ENCODE data around the gene BANP.
"Not testable (repeated sequence)": the region's sequence is repeated elsewhere in the genome, so short reads cannot be mapped to it uniquely, and the experiment has no call there.

Gene BANP

GRCh38 chr16:87926246-87927194 is 24.7 kb upstream of the BANP start:
- no peak for DNase-seq (ENCODE audit: low read depth in 2 of 2)

DNA sequence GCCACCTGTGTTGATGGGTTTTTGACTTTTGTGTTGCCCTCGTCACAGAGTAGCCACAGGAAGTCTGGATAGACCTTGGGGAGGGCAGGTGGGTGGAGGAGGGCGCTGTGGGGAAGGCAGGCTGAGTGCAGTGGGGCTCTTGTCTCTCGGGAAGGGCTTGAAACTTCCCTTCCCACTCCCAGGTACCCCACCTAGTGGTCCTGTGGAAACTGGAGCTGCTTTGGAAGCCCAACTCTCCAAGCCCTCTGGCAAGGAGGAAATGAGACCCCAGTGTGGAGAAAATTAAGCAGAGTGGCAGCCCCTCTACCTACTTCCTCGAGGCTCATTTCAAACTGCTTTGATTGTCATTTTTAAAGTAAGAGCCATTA is 24.1 kb upstream of the BANP start:
- no peak for DNase-seq (ENCODE audit: low read depth in 2 of 2)

- DNase-seq (ENCODE audit: low read depth in 2 of 2) = no peak
These were observed 21.2 kb upstream of the BANP start for GRCh38 chr16:87929986-87930385.

- DNase-seq (ENCODE audit: low read depth in 2 of 2) = no peak
These were observed 20.8 kb upstream of the BANP start for GRCh38 chr16:87930456-87930855.

GRCh38 chr16:87931504-87931903 is 19.7 kb upstream of the BANP start:
- DNase-seq (ENCODE audit: low read depth in 2 of 2) = no peak

GRCh38 chr16:87932475-87933139 is 18.6 kb upstream of the BANP start:
- not testable (repeated sequence) for DNase-seq (ENCODE audit: low read depth in 2 of 2)

DNA sequence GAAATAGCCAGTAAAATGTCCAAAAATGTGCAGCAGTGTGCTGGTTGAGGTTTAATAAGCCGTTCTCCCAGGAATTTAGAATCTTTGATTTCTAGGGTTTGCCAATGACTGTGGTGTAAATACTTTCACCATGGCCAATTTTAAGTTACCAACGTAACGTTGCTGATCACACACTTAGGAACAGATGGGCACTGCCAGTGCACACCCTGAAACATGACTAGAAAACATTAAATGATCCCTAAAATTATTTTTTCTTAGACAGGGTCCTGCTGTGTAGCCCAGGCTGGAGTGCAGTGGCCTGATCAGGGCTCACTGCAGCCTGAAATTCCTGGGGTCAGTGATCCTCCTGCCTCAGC is 18.1 kb upstream of the BANP start:
- DNase-seq (ENCODE audit: low read depth in 2 of 2) = no peak

DNA sequence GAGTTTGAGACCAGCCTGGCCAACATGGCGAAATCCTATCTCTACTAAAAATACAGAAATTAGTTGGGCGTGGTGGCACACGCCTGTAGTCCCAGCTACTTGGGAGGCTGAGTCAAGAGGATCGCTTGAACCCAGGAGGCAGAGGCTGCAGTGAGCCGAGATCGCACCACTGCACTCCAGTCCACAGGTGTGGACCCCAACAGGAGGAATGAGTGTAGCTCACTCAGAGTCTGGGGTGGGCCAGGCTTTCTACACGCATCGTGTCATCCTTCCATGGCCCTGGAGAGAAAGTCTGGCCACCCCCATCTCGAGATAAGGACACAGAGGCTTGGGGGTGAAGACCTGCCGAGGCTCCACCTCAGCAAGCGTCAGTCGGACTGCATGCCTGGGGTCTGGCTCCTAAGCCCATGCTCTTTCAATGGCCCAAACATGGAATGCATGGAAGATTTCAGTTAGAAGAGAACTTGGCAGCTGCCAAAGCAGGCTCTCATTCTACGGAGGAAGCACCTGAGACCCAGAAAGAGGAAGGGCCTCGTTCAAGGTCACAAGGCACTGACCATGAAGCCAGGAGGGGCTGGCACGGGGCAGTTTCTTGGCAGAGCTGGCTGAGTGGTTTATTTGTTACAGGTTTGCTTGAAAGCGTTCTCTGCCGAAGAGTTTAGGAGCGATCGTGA is 16.3 kb upstream of the BANP start:
- DNase-seq (ENCODE audit: low read depth in 2 of 2) = not testable (repeated sequence)

DNA sequence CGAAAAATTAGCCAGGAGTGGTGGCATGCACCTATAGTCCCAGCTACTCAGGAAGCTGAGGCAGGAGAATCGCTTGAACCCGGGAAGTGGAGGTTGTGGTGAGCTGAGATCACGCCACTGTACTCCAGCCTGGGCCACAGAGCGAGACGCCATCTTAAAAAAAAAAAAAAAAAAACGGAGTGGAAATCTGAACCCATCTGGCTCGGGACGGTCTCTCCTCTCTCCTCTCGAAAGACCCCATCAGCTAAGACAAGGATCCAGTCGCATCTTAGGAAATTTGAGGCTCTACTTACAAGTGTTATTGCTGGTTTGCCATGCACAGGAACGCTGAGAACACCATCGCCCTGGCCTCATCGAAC is 15.2 kb upstream of the BANP start:
- not testable (repeated sequence) for DNase-seq (ENCODE audit: low read depth in 2 of 2)

- DNase-seq (ENCODE audit: low read depth in 2 of 2) = no peak
These were observed 14.6 kb upstream of the BANP start, which contains the start of gene CA5A for GRCh38 chr16:87936375-87937230. Gene CA5A (minus strand): TSS chr16:87936529. CDS start chr16:87936450, 79 bp downstream.

GRCh38 chr16:87937231-87937542 is 14.0 kb upstream of the BANP start:
- not testable (repeated sequence) for DNase-seq (ENCODE audit: low read depth in 2 of 2)

DNA sequence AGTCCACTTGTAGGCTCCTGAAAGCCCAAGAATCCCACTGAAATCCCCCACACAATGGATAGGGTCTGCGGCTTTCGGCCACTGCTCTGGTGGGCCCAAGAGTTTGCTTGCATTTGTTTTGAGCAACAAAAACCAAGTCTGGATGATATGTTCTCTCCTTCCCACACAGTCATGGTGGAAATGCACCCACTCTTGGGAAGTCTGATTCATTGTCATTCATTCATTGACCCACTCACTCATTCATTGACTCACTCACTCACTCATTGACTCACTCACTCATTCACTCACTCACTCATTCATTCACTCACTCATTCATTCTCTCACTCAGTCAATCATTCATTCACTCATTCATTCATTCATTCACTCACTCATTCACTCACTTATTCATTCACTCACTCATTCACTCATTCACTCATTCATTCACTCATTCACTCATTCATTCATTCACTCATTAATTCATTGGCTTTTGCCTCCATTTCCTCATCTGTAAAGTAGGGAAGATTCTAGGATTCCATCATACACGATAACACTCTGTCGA is 12.8 kb upstream of the BANP start:
- no peak for DNase-seq (ENCODE audit: low read depth in 2 of 2)

GRCh38 chr16:87939562-87940423 is 11.4 kb upstream of the BANP start:
- DNase-seq (ENCODE audit: low read depth in 2 of 2) = no peak

- DNase-seq (ENCODE audit: low read depth in 2 of 2) = no peak
These were observed 8.6 kb upstream of the BANP start for GRCh38 chr16:87942680-87943079.

GRCh38 chr16:87945351-87946042 is 5.7 kb upstream of the BANP start:
- no peak for DNase-seq (ENCODE audit: low read depth in 2 of 2)

DNA sequence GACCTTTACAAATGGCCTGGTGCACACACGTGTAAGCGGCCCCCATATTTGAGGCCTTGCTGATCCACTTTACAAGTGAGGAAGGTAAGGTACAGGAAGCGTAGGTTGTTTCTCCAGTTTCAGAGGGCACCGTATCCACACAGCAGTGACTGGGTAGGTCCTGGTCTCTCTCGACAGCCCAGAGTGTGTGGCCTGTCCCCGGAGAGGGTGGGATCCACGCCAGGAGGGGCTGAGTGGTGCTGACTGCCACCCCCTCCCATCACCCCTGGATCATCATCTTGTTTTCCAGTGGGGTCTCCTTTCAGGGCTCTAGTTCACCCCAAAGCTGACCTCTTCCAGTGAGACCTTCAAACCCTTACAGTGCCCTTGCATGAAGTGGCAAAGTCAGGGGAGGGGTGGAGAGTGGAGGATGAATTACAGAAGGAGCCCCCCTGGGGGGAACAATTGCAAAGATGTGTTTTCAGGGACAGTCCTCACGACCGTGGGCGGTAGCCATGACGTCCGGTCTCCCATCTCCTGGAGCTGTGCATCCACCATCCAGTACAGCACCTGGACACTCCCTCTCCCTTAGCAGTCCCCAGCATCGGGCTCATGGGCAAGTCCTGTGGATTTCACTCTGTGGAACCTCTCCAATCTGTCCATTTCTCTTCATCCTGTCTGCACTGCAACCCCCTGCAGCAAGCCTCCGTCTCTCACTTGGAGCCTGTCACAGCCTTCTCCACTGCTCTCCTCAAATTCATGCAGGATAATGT is 4.5 kb upstream of the BANP start:
- DNase-seq (ENCODE audit: low read depth in 2 of 2) = no peak

- no peak for DNase-seq (ENCODE audit: low read depth in 2 of 2)
These were observed 3.7 kb upstream of the BANP start for GRCh38 chr16:87947356-87948118.

DNA sequence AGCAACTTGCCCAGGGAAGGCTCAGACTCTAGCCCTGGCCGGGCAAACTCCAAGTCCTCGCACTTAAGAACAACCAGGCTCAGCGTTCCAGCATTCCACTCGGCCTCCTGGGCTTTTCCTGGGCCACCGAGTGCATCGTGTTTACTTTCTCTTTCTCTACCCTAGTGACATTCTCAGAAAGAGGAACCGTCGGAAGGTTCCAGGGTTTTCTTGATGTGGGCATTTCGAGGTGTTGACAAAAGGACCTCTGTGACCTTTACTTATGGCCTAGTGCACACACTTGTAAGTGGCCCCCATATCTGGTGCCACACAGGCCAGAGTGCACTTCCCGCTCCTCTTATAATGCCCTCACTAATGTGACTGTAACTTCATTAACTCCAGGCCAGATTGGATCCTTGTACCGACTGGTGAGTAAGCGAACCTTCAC is 3.1 kb upstream of the BANP start:
- no peak for DNase-seq (ENCODE audit: low read depth in 2 of 2)

- no peak for DNase-seq (ENCODE audit: low read depth in 2 of 2)
These were observed 2.5 kb upstream of the BANP start for GRCh38 chr16:87948735-87949070.

Measured in stimulated activated CD8-positive, alpha-beta memory T cell treated with anti-CD3 and anti-CD28 coated beads, Interleukin-7, amount 100 ng/mL, for 1 hour (primary cell).